GM19467 (cell line): ENCODE measurements around the gene SH2B2.
"Not testable (repeated sequence)": the region's sequence is repeated elsewhere in the genome, so short reads cannot be mapped to it uniquely, and the experiment has no call there.

Source experiments
- ATAC-seq: cut with Tn5 transposase; IDR thresholded peaks from one replicate; pipeline ENCODE4 v1.9.1; 2021; ENCODE audit warnings: mild to moderate bottlenecking, moderate library complexity; ENCODE audit not compliant: unreplicated experiment

The SH2B2 gene

DNA sequence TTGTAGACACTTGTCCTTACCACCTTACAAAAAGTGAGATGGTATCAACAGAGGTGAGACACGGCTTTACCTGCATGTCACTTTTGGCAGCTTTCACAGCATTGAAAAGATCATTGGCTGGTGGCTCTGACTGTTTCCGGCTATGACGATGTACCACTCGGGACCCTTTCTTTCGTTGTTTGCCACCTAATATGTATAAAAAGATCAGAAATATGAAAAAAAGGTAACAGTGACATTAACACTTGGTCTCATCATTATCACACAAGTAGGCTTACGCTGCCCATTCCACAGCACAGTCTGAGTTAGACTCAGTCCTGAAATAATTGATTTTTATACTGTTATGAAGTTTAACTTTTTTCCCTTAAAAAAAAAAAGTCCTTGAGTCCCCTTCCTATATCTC lies 40.5 kb downstream of the SH2B2 start:
- not testable (repeated sequence) for ATAC-seq

DNA sequence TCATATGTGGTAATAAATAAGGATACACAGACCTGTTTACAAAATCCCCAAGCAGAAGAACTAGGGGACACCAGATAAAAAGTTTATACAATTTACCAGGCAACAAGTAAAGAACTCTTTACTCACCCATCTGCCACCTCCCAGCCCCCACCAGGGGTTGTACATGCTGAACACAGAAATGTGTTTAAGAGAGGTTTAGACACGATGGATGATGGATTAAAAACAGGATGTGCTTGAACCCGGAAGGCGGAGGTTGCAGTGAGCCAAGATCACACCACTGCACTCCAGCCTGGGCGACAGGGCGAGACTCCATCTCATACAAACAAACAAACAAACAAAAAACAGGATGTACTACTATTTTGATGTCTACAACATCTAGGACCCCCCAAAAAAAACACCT lies 42.2 kb downstream of the SH2B2 start:
- ATAC-seq: not testable (repeated sequence)

DNA sequence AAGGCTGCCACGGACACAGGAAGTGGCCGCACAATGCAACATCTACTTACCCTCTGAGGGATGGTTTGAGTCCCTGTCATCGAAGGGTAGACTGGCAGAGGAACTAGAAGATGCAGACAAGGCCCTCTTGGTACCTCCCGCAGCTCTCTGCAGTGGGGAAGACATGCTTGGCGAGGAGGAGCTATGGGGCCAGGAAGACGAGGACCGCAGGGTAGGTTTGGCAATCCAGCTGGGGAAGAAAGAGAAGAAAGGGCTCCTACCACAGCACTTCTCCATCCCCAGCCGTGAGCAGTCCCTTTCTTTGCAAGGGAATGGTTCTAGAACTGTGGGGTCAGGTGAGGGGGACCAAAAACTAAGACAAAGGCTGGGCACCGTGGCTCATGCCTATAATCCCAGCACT lies 42.7 kb downstream of the SH2B2 start:
- not testable (repeated sequence) for ATAC-seq

DNA sequence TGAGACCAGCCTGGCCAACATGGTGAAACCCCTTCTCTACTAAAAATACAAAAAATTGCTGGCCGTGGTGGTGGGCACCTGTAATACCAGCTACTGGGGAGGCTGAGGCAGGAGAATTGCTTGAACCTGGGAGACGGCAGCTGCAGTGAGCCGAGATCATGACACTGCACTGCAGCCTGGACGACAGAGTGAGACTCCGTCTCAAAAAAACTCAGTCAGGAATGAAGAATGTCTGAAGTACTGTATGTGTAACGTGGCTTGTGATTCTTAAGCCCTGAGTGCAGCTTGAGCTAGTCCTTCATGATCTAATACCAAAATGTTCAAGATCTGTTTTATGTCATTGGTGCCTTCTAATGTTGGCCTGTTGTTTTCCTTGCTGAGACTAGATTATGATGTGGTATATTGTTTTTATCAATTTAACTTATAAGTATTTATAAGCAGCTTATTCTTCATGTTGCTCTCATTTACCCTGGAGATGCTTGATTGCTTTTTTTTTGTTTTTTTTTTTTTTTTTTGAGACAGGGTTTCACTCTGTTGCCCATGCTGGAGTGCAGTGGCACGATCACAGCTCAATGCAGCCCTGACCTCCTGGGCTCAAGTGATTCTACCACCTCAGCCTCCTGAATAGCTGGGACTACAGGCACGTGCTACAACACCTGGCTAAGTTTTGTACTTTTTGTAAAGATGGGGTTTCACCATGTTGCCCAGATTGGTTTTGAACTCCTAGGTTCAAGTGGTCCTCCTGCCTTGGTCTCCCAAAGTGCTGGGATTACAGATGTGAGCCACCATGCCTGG lies 44.2 kb downstream of the SH2B2 start:
- ATAC-seq: not testable (repeated sequence)

DNA sequence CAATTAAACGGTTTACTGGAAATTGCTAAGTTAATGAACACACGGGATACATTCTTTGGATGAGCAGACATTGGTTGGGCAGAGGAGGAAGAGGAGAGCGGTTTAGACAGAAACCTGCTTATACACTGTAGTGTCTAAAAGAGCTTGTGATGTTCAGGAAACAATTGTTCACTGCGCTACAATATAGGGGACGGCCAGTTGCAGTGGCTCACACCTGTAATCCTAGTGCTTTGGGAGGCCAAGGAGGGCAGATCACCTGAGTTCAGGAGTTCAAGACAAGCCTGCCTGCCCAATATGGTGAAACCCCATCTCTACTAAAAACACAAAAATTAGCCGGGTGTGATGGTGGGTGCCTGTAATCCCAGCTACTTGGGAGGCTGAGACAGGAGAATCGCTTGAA lies 48.9 kb downstream of the SH2B2 start:
- ATAC-seq: not testable (repeated sequence)

DNA sequence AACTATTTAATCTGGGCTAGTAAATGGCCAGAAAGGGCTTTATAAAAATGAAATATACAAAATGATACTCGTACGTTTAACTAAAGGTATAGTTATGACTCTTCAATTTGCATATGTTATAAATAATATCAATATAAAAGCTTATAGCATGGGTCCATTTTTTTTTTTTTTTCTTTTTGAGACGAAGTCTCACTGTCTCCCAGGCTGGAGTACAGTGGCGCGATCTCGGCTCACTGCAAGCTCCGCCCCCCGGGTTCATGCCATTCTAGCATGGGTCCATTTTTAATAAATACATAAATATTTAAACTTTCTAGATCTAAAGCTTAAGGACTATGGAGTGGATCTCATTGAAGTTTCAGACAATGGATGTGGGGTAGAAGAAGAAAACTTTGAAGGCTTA lies 50.3 kb downstream of the SH2B2 start:
- not testable (repeated sequence) for ATAC-seq

DNA sequence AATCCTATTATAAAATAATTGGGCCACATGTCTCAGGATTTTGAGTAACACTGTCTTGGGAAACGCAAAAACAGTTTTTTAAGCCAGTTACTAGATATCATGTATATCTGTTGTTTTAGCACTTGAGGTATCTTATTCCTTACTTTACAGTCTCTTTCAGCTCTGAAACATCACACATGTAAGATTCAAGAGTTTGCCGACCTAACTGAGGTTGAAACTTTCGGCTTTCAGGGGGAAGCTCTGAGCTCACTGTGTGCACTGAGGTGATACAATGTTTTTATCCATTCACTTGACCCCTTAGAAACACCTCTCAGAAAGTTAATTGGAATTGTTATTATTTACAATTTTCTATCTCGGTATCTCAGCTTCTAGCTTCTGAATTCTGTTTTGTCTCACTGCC lies 50.8 kb downstream of the SH2B2 start:
- not testable (repeated sequence) for ATAC-seq

DNA sequence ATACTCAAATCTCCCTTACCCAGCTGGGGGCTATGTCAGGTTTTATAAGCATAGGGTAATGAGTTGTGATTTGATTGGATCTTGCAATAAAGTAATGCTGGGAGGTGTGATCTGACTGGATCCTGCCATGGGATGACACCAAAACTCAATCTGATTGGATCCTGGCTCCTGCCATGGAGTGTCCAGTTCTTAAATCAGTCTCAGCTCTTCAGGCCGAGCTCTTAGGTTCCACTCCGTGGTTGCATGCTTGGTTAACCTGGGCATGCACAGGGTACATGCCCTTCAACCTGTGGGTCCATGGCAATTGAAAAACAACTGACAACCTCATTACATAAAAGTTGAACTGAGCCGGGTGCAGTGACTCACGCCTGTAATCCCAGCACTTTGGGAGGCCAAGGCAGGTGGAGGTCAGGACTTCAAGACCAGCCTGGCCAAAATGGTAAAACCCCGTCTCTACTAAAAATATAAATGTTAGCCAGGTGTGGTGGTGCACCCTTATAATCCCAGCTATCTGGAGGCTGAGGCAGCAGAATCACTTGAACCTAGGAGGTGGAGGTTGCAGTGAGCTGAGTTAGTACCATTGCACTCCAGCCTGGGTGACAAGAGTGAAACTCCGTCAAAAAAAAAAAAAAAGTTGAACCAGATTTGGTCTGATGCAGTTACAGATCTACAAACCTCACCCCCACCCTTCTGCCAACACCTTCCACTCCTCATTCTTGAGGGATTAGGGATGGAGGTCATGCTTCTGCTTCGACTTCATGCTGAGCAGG lies 54.1 kb downstream of the SH2B2 start:
- ATAC-seq: not testable (repeated sequence)

DNA sequence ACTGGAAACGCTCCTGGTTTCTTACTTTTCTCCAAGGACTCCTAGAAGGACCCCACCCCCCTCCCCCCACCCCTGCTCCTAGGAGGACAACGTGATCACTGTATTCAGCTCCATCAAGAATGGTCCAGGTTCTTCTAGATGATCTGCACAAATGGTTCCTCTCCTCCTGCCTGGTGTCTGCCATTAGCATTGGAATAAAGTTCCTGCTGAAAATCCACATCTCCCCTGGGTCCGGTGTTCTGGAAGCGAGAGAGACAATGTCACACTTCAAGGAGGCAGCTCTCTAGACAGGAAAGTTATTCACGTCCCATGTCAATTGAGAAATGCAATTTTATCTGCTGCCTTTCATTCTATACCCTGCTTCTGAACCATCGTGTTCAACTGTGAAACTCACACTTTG lies 60.3 kb downstream of the SH2B2 start:
- ATAC-seq: not testable (repeated sequence)

DNA sequence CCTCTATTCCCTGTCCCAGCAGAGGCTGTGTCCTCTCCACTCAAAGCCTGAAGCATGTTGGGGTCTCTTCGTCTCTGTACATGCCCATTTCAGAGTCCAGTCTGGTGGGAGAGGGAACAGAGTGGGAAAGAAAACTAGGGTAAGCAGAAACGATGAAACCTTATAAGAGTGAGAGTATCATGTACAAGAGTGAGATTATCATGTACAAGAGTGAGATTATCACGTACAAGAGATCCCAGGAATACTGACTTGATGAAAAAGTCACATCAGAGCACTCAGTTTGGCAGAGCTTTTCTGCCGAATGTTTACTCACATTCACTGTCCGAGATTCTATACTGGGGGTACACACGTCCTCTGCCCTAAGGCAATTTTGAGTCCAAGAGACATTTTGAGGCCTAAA lies 69.7 kb downstream of the SH2B2 start, which contains the start of gene SPDYE6:
Gene SPDYE6 (minus strand): TSS at position 101 of the 400 bp plus-strand sequence. CDS start 421 bp downstream, outside the sequence.
- not testable (repeated sequence) for ATAC-seq

DNA sequence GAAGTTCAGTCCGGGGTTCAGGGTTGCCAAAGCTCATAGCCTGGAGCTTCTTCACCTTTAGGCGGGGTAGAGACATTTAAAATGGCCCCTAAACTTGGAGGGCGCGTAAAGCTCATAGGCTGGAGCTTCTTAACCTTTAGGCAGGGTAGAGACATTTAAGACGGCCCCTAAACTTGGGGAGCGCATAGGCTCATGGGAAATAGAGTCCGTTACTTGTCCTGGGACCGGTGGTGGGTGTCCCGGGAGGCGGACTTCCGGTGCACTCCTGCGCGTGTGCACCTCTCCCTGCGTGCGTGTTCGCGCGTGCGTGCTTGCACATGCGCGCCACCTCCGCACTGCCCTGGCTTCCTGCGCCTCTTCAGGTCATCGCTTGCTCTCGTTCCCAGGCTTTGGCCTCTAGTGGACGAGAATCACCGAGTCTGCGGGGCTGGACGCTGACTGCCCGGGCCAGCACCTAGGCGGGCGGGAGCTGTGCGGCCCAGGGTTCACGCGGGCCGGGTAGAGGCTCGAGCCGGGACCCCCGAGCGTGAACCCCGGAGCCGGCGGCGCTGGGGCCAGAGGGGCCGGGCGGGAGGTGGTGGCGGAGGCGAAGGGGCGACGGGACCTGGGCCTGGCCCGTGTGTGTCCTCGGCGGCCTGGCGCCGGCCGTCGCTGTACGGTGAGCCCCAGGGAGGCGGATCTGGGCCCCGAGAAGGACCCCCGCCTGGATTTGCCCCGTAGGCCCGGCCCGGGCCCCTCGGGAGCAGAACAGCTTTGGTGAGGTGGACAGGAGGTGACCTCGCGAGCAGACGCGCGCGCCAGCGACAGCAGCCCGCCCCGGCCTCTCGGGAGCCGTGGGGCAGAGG lies 77.1 kb downstream of the SH2B2 start:
- ATAC-seq: peak; percentile 98

DNA sequence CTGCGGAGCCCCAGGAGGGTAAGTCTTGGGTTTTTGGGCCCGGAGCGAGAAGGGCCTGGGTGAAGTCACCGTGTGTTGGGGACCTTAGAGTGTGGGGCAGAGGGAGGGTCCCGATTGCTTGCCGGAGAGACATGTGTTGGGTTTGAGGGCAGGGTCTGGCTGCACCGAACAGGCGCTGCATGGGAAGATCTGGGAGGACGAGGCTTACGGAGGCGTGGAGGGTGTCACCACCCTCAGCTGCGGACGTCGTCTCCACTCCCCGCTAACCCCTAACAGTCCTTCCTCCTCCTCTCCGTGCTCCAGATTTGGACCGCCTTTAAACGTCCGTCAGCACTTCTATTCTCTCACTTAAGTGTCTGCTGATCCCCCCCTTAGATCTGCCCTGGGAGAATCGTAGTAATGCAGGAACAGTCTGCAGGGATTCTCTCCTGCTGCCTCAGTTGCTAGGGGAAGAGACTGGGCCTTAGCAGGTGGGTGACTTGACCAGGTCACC lies 77.8 kb downstream of the SH2B2 start:
- ATAC-seq: not testable (repeated sequence)

DNA sequence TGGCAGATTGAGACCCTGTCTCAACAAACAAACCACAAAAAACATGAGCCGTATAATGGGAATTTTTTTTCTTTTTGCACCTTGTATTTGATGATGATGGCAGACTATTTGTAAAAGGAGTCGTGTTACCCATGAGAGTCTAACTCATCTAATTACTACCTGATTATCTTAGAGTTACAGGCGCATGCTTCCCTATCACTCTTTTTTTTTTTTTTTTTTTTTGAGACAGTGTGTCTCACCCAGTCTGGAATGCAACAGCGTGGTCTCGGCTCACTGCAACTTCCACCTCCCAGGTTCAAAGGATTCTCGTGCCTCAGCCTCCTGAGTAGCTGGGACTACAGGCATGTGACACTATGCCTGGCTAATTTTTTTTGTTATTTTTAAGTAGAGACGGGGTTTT lies 78.7 kb downstream of the SH2B2 start:
- ATAC-seq: not testable (repeated sequence)

DNA sequence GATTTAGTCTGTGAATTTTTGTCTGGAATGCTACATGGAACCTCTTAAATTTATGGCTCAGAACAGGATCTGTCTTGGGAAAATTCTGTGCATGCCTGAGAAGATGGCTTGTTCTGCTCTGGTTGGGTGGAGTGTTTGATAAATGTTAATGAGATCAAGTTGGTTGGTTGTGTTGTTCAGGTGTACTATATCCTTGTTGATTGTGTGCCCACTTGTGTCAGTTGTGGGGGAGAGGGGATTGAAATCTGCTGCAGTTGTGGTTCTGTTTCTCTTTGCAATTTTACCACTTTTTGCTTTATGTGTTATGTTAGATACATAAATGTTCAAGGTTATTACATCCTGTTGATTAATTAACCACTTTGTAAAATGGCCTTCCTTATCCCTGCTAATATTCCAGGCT lies 83.4 kb downstream of the SH2B2 start:
- ATAC-seq: not testable (repeated sequence)
